Epithelial cell of proximal tubule (primary cell): ENCODE results near the gene SORBS2. TPM values are rescaled to one million over a fixed set of nuclear protein-coding genes. Genes with fewer than 3 reads are reported as not detected.
"Not testable (repeated sequence)": the region's sequence is repeated elsewhere in the genome, so short reads cannot be mapped to it uniquely, and the experiment has no call there.

Experiments used
- DNase-seq: peaks from one replicate; pipeline ENCODE4 v3.0.0-alpha.2; 2011; ENCODE audit warnings: low read depth
- H3K4me3 ChIP-seq: 2 replicates; pipeline ENCODE4 v1.5.1; 2011; ENCODE audit warnings: low read depth, mild to moderate bottlenecking, low read length
- total RNA-seq: library from RNA; depleted of rRNA; stranded (reverse); fragments of >200 nt; gene quantifications from 2 replicates; pipeline ENCODE4 v1.2.3, GENCODE V29; 2015
- TF ChIP-seq, protein P1 (sequence below): conservative IDR thresholded peaks from 2 replicates; pipeline ENCODE4 v1.5.1; 2012; ENCODE audit warnings: low read depth, mild to moderate bottlenecking, low read length

The SORBS2 gene
- total RNA-seq, 1 donor from 2014 or later, result 11.6 TPM

DNA sequence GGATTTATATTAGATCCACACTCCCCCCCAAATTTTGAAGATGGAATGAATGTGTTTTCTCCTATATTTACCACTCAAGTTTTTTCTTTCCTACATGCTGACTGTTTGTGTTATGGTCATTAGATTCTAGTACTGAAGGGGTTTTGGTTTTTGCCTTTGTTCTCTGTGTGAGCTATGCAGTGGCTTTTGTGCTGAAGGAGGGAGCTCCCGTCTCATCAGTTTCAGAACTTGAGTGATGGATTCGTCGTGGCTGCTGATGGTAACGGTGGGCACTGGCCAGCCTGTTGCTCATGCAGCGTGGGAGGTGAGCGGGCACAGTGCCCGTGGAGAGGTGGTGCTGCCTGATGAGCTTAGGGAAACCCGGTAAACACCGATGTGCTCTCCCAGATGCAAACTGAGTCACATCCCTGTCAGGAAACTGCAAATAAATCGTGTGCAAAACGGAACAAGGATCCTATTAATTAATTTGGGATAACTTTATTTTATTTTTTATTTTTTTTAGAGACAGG is 101.5 kb downstream of the SORBS2 start:
- no peak overlapping the region for H3K4me3 ChIP-seq
- TF ChIP-seq, protein P1, sequence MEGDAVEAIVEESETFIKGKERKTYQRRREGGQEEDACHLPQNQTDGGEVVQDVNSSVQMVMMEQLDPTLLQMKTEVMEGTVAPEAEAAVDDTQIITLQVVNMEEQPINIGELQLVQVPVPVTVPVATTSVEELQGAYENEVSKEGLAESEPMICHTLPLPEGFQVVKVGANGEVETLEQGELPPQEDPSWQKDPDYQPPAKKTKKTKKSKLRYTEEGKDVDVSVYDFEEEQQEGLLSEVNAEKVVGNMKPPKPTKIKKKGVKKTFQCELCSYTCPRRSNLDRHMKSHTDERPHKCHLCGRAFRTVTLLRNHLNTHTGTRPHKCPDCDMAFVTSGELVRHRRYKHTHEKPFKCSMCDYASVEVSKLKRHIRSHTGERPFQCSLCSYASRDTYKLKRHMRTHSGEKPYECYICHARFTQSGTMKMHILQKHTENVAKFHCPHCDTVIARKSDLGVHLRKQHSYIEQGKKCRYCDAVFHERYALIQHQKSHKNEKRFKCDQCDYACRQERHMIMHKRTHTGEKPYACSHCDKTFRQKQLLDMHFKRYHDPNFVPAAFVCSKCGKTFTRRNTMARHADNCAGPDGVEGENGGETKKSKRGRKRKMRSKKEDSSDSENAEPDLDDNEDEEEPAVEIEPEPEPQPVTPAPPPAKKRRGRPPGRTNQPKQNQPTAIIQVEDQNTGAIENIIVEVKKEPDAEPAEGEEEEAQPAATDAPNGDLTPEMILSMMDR, result no peak
- DNase-seq, result no peak

DNA sequence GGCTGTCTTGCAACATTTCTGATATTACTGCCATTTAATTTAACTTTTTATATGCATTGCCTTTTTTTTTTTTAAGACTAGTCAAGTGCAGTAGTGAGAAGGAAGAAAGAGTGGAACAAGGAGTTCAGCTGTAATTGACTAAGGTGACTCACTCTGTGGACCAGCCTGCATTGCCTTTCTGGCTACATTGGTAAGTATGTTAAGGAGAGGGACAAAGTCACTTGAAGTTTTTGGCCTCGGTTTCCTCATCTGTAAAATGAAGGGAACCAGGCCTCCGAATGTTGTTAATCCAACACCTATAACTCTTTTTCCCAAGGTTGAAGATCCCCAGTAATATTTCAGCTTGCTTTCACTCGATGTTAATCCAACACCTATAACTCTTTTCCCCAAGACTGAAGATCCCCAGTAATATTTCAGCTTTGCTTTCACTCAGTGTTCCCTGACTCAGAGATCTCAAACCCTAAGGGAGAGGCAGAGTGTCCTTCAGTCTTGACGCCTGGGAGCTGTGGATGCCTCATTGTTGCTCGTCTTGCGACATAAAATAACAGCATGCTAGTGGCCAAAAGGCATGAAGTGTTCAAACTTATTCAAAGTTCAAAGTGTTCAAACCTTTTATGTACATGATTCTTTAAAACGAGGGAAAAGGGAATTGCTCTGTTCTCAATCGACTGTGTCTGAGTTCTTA is 102.0 kb downstream of the SORBS2 start:
- H3K4me3 ChIP-seq, result no peak overlapping the region
- TF ChIP-seq, protein P1, result no peak
- DNase-seq, result no peak

DNA sequence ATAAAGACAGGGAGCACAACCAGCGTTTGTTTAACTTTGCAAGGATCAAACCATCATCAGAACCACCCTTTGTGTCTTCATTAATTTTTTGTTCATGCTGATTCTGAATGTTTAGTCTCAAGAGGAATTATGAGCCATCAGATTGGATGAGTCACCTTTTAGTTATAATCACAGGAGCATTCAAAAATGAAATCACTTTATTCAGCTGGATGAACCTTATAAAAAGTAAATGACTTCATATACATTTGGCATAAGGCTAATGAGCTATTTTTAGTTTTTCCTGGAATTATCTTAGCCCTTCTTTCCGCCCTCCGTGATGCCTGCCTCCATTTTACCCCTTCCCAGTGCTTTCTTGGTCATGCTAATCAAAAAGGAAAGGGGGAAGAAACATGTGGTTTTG is 103.6 kb downstream of the SORBS2 start:
- TF ChIP-seq, protein P1, result no peak
- no peak for DNase-seq
- H3K4me3 ChIP-seq, result no peak overlapping the region

DNA sequence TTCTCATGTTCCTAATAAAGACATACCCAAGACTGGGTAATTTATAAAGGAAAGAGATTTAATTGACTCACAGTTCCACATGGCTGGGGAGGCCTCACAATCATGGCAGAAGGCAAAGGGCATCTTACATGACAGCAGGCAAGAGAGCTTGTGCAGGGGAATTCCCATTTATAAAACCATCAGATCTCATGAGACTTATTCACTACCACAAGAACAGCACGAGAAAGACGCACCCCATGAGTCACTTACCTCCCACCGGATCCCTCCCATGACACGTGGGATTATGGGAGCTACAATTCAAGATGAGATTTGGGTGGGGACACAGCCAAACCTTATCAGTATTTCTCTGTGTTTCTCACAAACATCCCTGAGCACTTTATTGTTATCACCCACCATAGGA is 104.4 kb downstream of the SORBS2 start:
- H3K4me3 ChIP-seq, result not testable (repeated sequence)
- DNase-seq, result peak; percentile 75

DNA sequence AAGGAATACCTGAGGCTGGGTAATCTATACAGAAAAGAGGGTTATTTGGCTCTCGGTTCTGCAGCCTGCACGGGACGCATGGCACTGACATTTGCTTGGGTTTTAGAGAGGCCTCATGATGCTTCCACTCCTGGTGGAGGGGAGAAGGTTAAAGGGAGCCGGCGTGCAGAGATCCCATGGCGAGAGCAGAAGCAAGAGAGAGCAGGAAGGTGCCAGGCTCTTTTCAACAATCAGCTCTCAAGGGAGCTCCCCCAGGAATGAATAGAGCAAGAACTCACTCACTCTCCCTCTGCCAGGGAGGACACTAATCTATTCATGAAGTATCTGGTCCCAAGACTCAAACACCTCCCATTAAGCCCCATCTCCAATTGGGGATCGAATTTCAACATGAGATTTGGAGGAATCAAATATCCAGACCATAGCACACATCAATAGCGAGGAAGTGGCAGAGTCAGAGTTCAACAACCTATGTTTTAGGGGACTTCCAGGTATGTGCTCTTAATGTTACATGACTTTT is 109.8 kb downstream of the SORBS2 start:
- no peak overlapping the region for H3K4me3 ChIP-seq
- DNase-seq, result no peak
- TF ChIP-seq, protein P1, result no peak

DNA sequence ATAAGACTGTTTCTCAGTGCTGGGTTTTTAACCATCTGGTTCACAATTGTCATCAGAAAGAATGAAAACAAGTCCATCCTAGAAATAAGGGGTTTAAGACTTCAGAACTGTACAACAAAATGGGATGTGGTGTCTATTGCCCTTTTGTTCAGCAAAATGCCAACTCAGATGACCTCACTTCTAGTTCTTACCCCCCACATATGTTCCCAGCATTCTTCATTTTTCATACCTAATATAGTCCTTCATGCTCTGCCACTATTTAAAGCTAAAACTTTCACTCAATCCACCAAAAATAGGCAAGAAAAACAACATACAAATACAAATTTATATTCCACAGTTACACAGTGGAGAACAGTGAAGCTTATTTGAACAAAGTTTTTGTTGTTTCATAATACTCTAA is 111.4 kb downstream of the SORBS2 start:
- no peak overlapping the region for H3K4me3 ChIP-seq
- no peak for DNase-seq
- TF ChIP-seq, protein P1, result no peak

DNA sequence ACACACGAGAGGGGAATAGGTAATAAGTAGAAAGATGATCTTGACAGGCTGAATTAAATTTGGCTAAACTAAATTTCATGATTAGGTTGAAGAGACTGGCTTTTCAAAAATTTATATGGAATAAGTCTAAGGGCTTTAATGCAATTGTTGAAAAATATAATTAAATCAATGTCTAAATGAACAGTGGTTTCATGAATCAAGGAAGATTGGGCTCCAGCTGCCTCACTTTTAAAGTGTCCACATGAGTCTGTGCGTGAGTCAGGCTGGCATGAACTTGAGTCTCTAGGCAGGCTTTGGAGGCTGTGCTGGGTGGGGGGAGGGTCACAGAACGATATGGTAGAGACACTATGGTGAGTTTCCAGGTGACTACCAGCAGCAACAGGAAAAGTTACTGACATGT is 111.9 kb downstream of the SORBS2 start:
- TF ChIP-seq, protein P1, result no peak
- no peak overlapping the region for H3K4me3 ChIP-seq
- no peak for DNase-seq
